ENCODE results near the gene TLR8. TPM values are rescaled to one million over a fixed set of nuclear protein-coding genes. Genes with fewer than 3 reads are reported as not detected.
"Not testable (repeated sequence)": the region's sequence is repeated elsewhere in the genome, so short reads cannot be mapped to it uniquely, and the experiment has no call there.

Gene TLR8
- total RNA-seq, 2 donors from 2014 or later = 0.26 TPM; not detected in 1

DNA sequence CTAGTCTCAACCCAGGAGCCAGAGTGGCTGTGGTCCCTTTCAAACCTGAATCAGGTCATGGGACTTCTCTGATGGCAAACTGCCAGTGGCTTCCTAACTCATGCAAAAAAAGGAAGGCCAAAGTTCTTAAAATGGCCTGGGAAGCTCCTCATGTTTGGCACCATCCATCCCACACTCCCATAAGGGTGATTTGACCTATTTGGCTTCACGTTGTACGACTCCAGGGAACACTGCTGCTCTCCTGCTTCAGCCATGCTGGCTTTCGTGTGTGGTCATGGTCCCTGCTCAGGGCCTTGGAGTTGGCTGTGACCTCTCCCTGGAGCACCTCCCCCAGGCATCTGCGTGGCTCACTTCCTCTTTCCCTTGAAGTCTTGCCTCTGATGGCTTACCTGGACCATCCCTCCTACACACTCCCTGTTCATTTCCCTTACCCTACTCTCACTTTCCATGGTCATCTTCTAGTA lies 55.7 kb downstream of the TLR8 start:
- DNase-seq = no peak
- no peak overlapping the region for H3K27ac ChIP-seq
- H3K4me1 ChIP-seq = no peaks in the 10 kb centered on the region
- no peak overlapping the region for H3K4me3 ChIP-seq
- no peaks in the 10 kb centered on the region for H3K36me3 ChIP-seq (replicated peaks in 1 of 2; ENCODE audit: insufficient read depth in 1 of 2, low read depth in 2 of 2)
- intact Hi-C loops (cut with DNase I) = loop anchor here (10.0 kb wide), 1 partner anchor 523 kb away; no protein-coding TSS in a partner anchor
- 95% methylated on average over 4 of the region's 4 CpGs; no CpG with 5 or more reads in 1 of the 2 donors for WGBS, 2 donors
- no peak for TF ChIP-seq POLR2A (IDR thresholded peaks at IDR 0.05)
- TF ChIP-seq, protein P1, sequence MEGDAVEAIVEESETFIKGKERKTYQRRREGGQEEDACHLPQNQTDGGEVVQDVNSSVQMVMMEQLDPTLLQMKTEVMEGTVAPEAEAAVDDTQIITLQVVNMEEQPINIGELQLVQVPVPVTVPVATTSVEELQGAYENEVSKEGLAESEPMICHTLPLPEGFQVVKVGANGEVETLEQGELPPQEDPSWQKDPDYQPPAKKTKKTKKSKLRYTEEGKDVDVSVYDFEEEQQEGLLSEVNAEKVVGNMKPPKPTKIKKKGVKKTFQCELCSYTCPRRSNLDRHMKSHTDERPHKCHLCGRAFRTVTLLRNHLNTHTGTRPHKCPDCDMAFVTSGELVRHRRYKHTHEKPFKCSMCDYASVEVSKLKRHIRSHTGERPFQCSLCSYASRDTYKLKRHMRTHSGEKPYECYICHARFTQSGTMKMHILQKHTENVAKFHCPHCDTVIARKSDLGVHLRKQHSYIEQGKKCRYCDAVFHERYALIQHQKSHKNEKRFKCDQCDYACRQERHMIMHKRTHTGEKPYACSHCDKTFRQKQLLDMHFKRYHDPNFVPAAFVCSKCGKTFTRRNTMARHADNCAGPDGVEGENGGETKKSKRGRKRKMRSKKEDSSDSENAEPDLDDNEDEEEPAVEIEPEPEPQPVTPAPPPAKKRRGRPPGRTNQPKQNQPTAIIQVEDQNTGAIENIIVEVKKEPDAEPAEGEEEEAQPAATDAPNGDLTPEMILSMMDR (IDR thresholded peaks at IDR 0.05) = no peak
- no peak for ATAC-seq
- no peaks in the 10 kb centered on the region for H3K27me3 ChIP-seq
- no peaks in the 10 kb centered on the region for H3K9me3 ChIP-seq

DNA sequence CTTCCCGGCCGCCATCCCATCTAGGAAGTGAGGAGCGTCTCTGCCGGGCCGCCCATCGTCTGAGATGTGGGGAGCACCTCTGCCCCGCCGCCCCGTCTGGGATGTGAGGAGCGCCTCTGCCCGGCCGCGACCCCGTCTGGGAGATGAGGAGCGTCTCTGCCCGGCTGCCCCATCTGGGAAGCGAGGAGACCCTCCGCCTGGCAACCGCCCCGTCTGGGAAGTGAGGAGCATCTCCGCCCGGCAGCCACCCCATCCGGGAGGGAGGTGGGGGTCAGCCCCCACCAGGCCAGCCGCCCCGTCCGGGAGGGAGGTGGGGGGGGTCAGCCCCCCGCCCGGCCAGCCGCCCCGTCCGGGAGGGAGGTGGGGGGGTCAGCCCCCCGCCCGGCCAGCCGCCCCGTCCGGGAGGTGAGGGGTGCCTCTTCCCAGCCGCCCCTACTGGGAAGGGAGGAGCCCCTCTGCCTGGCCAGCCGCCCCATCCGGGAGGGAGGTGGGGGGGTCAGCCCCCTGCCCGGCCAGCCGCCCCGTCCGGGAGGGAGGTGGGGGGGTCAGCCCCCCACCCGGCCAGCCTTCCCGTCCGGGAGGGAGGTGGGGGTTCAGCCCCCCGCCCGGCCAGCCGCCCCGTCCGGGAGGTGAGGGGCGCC lies 56.9 kb downstream of the TLR8 start:
- WGBS, 2 donors = no CpG with 5 or more reads among the region's 52 CpGs
- not testable (repeated sequence) for H3K27me3 ChIP-seq; H3K36me3 ChIP-seq (replicated peaks in 1 of 2; ENCODE audit: insufficient read depth in 1 of 2, low read depth in 2 of 2); H3K27ac ChIP-seq; H3K4me1 ChIP-seq; ATAC-seq; DNase-seq; H3K9me3 ChIP-seq; H3K4me3 ChIP-seq
- intact Hi-C loops (cut with DNase I) = loop anchor here (10.0 kb wide), 1 partner anchor 521 kb away; no protein-coding TSS in a partner anchor

GRCh38 chrX:12965131-12965940 lies 58.9 kb downstream of the TLR8 start:
- intact Hi-C loops (cut with DNase I) = loop anchor here (10.0 kb wide), 1 partner anchor 519 kb away; no protein-coding TSS in a partner anchor
- WGBS, 2 donors = 77 to 84% methylated on average over 4 to 6 of the region's 6 CpGs
- ATAC-seq = no peak
- TF ChIP-seq, protein P1 (IDR thresholded peaks at IDR 0.05) = no peak
- TF ChIP-seq POLR2A (IDR thresholded peaks at IDR 0.05) = no peak
- no peak for DNase-seq
- Histone ChIP-seq H3K27me3 (no peaks in the 10 kb centered on the region), H3K27ac (no peak overlapping the region), H3K9me3 (no peaks in the 10 kb centered on the region), H3K4me1 (peaks cover under 1% of the 10 kb centered on the region), H3K36me3 (replicated peaks in 1 of 2; ENCODE audit: insufficient read depth in 1 of 2, low read depth in 2 of 2) (no peaks in the 10 kb centered on the region), H3K4me3 (no peak overlapping the region)

GRCh38 chrX:12966151-12966550 lies 59.7 kb downstream of the TLR8 start:
- TF ChIP-seq POLR2A (IDR thresholded peaks at IDR 0.05) = no peak
- TF ChIP-seq, protein P1 (IDR thresholded peaks at IDR 0.05) = no peak
- WGBS, 2 donors = 89 to 100% methylated on average over 1 of the region's 1 CpG
- intact Hi-C loops (cut with DNase I) = loop anchor here (10.0 kb wide), 1 partner anchor 519 kb away; no protein-coding TSS in a partner anchor
- H3K9me3 ChIP-seq = no peaks in the 10 kb centered on the region
- no peaks in the 10 kb centered on the region for H3K36me3 ChIP-seq (replicated peaks in 1 of 2; ENCODE audit: insufficient read depth in 1 of 2, low read depth in 2 of 2)
- H3K27ac ChIP-seq = no peak overlapping the region
- DNase-seq = no peak
- ATAC-seq = no peak
- peaks cover 9% of the 10 kb centered on the region for H3K4me1 ChIP-seq
- no peaks in the 10 kb centered on the region for H3K27me3 ChIP-seq
- no peak overlapping the region for H3K4me3 ChIP-seq

Measured in body of pancreas (tissue), 4 donors.